Ureter (tissue), 1 donor: ENCODE data around the gene KATNB1. TPM values are rescaled to one million over a fixed set of nuclear protein-coding genes. Genes with fewer than 3 reads are reported as not detected.

ENCODE experiments used
- DNase-seq: peaks from one replicate; pipeline ENCODE4 v3.0.0-alpha.2; 2020; ENCODE audit warnings: low spot score
- total RNA-seq: library from RNA; stranded (reverse); gene quantifications from one replicate; pipeline ENCODE4 v1.2.4, GENCODE V29; 2023
- donor health status: DM: yes; HTN: yes; CAD: no.

Gene KATNB1
- 19.0 TPM for total RNA-seq

GRCh38 chr16:57735755-57736418 lies at the start of gene KATNB1:
TSS of gene KATNB1 (plus strand) at chr16:57735770. CDS start at chr16:57737244, 1,474 bp downstream.
- no peak for DNase-seq

GRCh38 chr16:57686577-57686976 lies 49.0 kb upstream of the KATNB1 start:
- DNase-seq, result no peak

GRCh38 chr16:57687363-57687929 lies 48.1 kb upstream of the KATNB1 start:
- DNase-seq, result no peak

GRCh38 chr16:57688487-57688986 lies 47.0 kb upstream of the KATNB1 start:
- no peak for DNase-seq

- no peak for DNase-seq
Observed at GRCh38 chr16:57688987-57689761, 46.4 kb upstream of the KATNB1 start.

GRCh38 chr16:57689762-57690558 lies 45.6 kb upstream of the KATNB1 start:
- no peak for DNase-seq

GRCh38 chr16:57690782-57691471 lies 44.6 kb upstream of the KATNB1 start:
- no peak for DNase-seq

- no peak for DNase-seq
Observed at GRCh38 chr16:57692636-57693035, 42.9 kb upstream of the KATNB1 start.

- no peak for DNase-seq
Observed at GRCh38 chr16:57693550-57693949, 42.0 kb upstream of the KATNB1 start.

- no peak for DNase-seq
Observed at GRCh38 chr16:57694231-57694724, 41.3 kb upstream of the KATNB1 start.

- DNase-seq, result no peak
Observed at GRCh38 chr16:57694725-57695679, 40.6 kb upstream of the KATNB1 start, which contains the start of gene DRC7. TSS of gene DRC7 (plus strand) at chr16:57694806. CDS start at chr16:57697950, 3,144 bp downstream.

GRCh38 chr16:57695680-57696069 lies 39.9 kb upstream of the KATNB1 start:
- DNase-seq, result no peak

GRCh38 chr16:57696240-57696639 lies 39.3 kb upstream of the KATNB1 start:
- no peak for DNase-seq

GRCh38 chr16:57697896-57698537 lies 37.6 kb upstream of the KATNB1 start:
- DNase-seq, result no peak

GRCh38 chr16:57698812-57699405 lies 36.7 kb upstream of the KATNB1 start:
- DNase-seq, result no peak

- DNase-seq, result no peak
Observed at GRCh38 chr16:57699481-57699880, 36.1 kb upstream of the KATNB1 start.

- no peak for DNase-seq
Observed at GRCh38 chr16:57699899-57700298, 35.7 kb upstream of the KATNB1 start.

- no peak for DNase-seq
Observed at GRCh38 chr16:57700781-57701551, 34.6 kb upstream of the KATNB1 start.
